Measurements from ENCODE around the gene EID3. TPM values are rescaled to one million over a fixed set of nuclear protein-coding genes. Genes with fewer than 3 reads are reported as not detected.

The EID3 gene
- total and polyA plus RNA-seq, 10 of the 15 experiments (the other 5 are each of a cell fraction or from before 2014, with no cell fraction given) = 0.92 to 7.0 (median 4.3) TPM

DNA sequence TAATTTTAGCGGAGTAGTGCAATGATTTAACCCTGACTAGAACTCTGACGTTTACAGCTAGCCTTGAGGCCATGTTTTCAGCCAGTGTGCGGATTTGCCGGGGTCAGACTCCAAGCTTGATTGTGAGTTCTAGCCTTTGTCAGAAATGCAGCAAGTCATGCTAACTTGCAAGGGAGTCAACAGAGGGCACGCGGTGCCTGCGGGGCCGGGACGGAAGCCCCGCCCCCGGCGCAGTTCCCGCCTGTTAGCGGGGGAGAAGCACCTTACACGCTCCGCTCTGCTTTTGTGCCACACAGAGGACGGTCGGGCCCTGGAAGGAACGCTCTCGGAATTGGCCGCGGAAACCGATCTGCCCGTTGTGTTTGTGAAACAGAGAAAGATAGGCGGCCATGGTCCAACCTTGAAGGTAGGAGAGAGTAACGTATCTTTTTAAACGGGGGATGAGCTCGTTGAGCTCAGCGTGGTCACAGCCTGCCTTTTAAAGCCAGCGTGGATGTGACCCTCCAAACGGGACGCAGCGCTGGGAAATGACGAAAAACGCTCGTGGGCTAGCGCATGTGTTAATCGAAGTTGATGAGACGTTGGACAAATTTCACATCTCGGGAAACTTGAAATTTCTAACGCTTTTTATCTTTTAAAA, 14.8 kb upstream of the EID3 start (continued):
- no peak for TF ChIP-seq ZNF274 (IDR thresholded peaks at IDR 0.05; ENCODE audit: insufficient read depth, insufficient read length)
- no peak for TF ChIP-seq MYB (IDR thresholded peaks at IDR 0.05; ENCODE audit: borderline replicate concordance, low read depth, low read length)
- TF ChIP-seq JUNB (IDR thresholded peaks at IDR 0.05) = no peak
- TF ChIP-seq NFYA (IDR thresholded peaks at IDR 0.05; ENCODE audit: borderline replicate concordance, low read depth, low read length) = no peak
- TF ChIP-seq POLR2AphosphoS5 (IDR thresholded peaks at IDR 0.05; ENCODE audit: low read length) = peak; percentile 92
- peak in 1 of 2 experiments; percentile 58; a peak in 1 of 3 replicates for TF ChIP-seq EGR1 (IDR thresholded peaks at IDR 0.05; ENCODE audit: borderline replicate concordance in 1 of 2, low read depth in 2 of 2, low read length in 2 of 2)
- no peak for TF ChIP-seq PAX8 (IDR thresholded peaks at IDR 0.05)
- TF ChIP-seq HCFC1 (IDR thresholded peaks at IDR 0.05; ENCODE audit: low read length) = 0 out of 2 replicates have a peak, but pooled peaks have one; percentile 30
- TF ChIP-seq CBX3 (IDR thresholded peaks at IDR 0.05; ENCODE audit: borderline replicate concordance, low read depth) = no peak
- TF ChIP-seq SMARCA5 (IDR thresholded peaks at IDR 0.05) = peak; percentile 55; the same call in 1 of the 2 replicates
- TF ChIP-seq SUPT20H (IDR thresholded peaks at IDR 0.05; ENCODE audit: borderline replicate concordance, control insufficient read depth, low read depth, low read length) = no peak
- no peak for TF ChIP-seq DPF2 (IDR thresholded peaks at IDR 0.05)
- 0 out of 2 replicates have a peak, but pooled peaks have one; percentile 17 for TF ChIP-seq NRF1 (conservative IDR thresholded peaks at IDR 0.05; ENCODE audit: low read depth, low read length)
- no peak for TF ChIP-seq STAT1 (conservative IDR thresholded peaks at IDR 0.05)
- peak; percentile 87 for TF ChIP-seq ZNF207 (IDR thresholded peaks at IDR 0.05; ENCODE audit: borderline replicate concordance)
- TF ChIP-seq TCF12 (IDR thresholded peaks at IDR 0.05; ENCODE audit: low read depth, low read length) = no peak
- TF ChIP-seq ZBED1 (IDR thresholded peaks at IDR 0.05; ENCODE audit: borderline replicate concordance) = 0 out of 2 replicates have a peak, but pooled peaks have one; percentile 43
- TF ChIP-seq SMC3 (IDR thresholded peaks at IDR 0.05; ENCODE audit: borderline replicate concordance, low read length) = 0 out of 2 replicates have a peak, but pooled peaks have one; percentile 3
- TF ChIP-seq PRDM15 (CRISPR knock-in tag; IDR thresholded peaks at IDR 0.05) = no peak
- TF ChIP-seq CHD4 (IDR thresholded peaks at IDR 0.05) = no peak
- TF ChIP-seq CBX5 (IDR thresholded peaks at IDR 0.05; ENCODE audit: low read depth) = 0 out of 2 replicates have a peak, but pooled peaks have one; percentile 11
- no peak for TF ChIP-seq PAX5 (IDR thresholded peaks at IDR 0.05; ENCODE audit: borderline replicate concordance, low read depth, low read length)
- no peak for TF ChIP-seq MEF2B (IDR thresholded peaks at IDR 0.05; ENCODE audit: partially characterized antibody, poor library complexity, severe bottlenecking)
- TF ChIP-seq, protein P1, sequence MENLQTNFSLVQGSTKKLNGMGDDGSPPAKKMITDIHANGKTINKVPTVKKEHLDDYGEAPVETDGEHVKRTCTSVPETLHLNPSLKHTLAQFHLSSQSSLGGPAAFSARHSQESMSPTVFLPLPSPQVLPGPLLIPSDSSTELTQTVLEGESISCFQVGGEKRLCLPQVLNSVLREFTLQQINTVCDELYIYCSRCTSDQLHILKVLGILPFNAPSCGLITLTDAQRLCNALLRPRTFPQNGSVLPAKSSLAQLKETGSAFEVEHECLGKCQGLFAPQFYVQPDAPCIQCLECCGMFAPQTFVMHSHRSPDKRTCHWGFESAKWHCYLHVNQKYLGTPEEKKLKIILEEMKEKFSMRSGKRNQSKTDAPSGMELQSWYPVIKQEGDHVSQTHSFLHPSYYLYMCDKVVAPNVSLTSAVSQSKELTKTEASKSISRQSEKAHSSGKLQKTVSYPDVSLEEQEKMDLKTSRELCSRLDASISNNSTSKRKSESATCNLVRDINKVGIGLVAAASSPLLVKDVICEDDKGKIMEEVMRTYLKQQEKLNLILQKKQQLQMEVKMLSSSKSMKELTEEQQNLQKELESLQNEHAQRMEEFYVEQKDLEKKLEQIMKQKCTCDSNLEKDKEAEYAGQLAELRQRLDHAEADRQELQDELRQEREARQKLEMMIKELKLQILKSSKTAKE (IDR thresholded peaks at IDR 0.05; ENCODE audit: low read depth, poor library complexity, severe bottlenecking) = no peak
- no peak for TF ChIP-seq IRF4 (IDR thresholded peaks at IDR 0.05; ENCODE audit: low read depth, low read length)
- TF ChIP-seq ZNF384 (IDR thresholded peaks at IDR 0.05; ENCODE audit: borderline replicate concordance, low read depth, low read length) = peak; percentile 21; the same call in 1 of the 2 replicates
- TF ChIP-seq RCOR1 (conservative IDR thresholded peaks at IDR 0.05; ENCODE audit: low read depth, low read length) = no peak

All from GM12878 (cell line).